GM23338 (cell line): Measurements from ENCODE around the gene TMEM61.

Experiments
- CREB1 ChIP-seq: fragments of 250-450 bp; sonication (Bioruptor Pico); IDR thresholded peaks from 2 replicates; pipeline ENCODE4 v1.5.0; 2020; ENCODE audit warnings: low read depth, mild to moderate bottlenecking, moderate library complexity
- EZH2 ChIP-seq: fragments of 200-600 bp; sonication (generic); IDR thresholded peaks from one replicate; pipeline ENCODE4 v1.8.0; 2017; ENCODE audit warnings: antibody characterized with exemption, mild to moderate bottlenecking, low read depth; ENCODE audit not compliant: unreplicated experiment
- EZH2phosphoT487 ChIP-seq: fragments of 200-600 bp; sonication (generic); IDR thresholded peaks from one replicate; pipeline ENCODE4 v1.8.1; 2018; ENCODE audit warnings: antibody characterized with exemption; ENCODE audit not compliant: unreplicated experiment
- JUNB ChIP-seq: IDR thresholded peaks from one replicate; pipeline ENCODE4 v1.6.1; 2016; ENCODE audit warnings: antibody characterized with exemption; ENCODE audit not compliant: unreplicated experiment
- POLR2AphosphoS5 ChIP-seq: IDR thresholded peaks from 2 replicates; pipeline ENCODE4 v1.6.1; 2016; ENCODE audit warnings: antibody characterized with exemption, low read depth
- STAT1 ChIP-seq: IDR thresholded peaks from one replicate; pipeline ENCODE4 v1.6.1; 2016; ENCODE audit warnings: antibody characterized with exemption; ENCODE audit not compliant: unreplicated experiment
- TF ChIP-seq, protein P1 (sequence below), 2 experiments: fragments of 200-600 bp in 1 of 2; sonication (generic) in 1 of 2; conservative IDR thresholded peaks; 2 replicates each; pipeline versions ENCODE4 v1.5.1 to v1.6.1; 2016 to 2017; ENCODE audit warnings: antibody characterized with exemption in 2 of 2, low read depth in 2 of 2, mild to moderate bottlenecking in 2 of 2, moderate library complexity in 1 of 2
- TF ChIP-seq, protein P2 (sequence below): IDR thresholded peaks from one replicate; pipeline ENCODE4 v1.6.1; 2018; ENCODE audit warnings: antibody characterized with exemption; ENCODE audit not compliant: unreplicated experiment

DNA sequence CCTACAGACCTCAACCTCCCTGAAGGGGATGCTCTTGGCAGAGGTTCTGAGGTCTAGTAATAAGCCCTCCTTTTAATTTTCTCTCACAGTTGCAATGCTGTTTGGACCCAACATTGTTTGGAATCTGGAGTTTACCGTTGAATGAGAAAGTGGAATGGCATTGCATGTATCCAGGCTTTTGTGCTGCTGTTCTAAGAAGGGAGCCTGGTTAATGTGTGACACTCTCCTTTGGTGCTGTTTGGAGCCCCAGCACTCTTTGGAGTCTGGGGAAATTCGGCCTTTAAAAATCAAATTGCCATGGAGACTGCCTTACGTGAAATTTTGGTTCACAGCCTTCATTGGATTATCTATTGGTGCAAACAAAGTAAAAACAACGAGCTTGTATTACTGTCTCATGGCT is 23.7 kb upstream of the TMEM61 start:
- TF ChIP-seq, protein P1, sequence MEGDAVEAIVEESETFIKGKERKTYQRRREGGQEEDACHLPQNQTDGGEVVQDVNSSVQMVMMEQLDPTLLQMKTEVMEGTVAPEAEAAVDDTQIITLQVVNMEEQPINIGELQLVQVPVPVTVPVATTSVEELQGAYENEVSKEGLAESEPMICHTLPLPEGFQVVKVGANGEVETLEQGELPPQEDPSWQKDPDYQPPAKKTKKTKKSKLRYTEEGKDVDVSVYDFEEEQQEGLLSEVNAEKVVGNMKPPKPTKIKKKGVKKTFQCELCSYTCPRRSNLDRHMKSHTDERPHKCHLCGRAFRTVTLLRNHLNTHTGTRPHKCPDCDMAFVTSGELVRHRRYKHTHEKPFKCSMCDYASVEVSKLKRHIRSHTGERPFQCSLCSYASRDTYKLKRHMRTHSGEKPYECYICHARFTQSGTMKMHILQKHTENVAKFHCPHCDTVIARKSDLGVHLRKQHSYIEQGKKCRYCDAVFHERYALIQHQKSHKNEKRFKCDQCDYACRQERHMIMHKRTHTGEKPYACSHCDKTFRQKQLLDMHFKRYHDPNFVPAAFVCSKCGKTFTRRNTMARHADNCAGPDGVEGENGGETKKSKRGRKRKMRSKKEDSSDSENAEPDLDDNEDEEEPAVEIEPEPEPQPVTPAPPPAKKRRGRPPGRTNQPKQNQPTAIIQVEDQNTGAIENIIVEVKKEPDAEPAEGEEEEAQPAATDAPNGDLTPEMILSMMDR (conservative IDR thresholded peaks at IDR 0.05; ENCODE audit: low read depth in 2 of 2): no peak
- TF ChIP-seq POLR2AphosphoS5: no peak
- TF ChIP-seq STAT1: no peak
- no peak for TF ChIP-seq EZH2
- no peak for TF ChIP-seq CREB1 (CRISPR knock-in tag)
- TF ChIP-seq, protein P2, sequence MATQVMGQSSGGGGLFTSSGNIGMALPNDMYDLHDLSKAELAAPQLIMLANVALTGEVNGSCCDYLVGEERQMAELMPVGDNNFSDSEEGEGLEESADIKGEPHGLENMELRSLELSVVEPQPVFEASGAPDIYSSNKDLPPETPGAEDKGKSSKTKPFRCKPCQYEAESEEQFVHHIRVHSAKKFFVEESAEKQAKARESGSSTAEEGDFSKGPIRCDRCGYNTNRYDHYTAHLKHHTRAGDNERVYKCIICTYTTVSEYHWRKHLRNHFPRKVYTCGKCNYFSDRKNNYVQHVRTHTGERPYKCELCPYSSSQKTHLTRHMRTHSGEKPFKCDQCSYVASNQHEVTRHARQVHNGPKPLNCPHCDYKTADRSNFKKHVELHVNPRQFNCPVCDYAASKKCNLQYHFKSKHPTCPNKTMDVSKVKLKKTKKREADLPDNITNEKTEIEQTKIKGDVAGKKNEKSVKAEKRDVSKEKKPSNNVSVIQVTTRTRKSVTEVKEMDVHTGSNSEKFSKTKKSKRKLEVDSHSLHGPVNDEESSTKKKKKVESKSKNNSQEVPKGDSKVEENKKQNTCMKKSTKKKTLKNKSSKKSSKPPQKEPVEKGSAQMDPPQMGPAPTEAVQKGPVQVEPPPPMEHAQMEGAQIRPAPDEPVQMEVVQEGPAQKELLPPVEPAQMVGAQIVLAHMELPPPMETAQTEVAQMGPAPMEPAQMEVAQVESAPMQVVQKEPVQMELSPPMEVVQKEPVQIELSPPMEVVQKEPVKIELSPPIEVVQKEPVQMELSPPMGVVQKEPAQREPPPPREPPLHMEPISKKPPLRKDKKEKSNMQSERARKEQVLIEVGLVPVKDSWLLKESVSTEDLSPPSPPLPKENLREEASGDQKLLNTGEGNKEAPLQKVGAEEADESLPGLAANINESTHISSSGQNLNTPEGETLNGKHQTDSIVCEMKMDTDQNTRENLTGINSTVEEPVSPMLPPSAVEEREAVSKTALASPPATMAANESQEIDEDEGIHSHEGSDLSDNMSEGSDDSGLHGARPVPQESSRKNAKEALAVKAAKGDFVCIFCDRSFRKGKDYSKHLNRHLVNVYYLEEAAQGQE: no peak
- no peak for TF ChIP-seq JUNB
- no peak for TF ChIP-seq EZH2phosphoT487
